Stimulated activated memory B cell treated with anti-CD40 and anti-IgM and Interleukin-4, amounts not matched to agents 10 μg/mL and 1 μg/mL and 100 μg/mL, for 72 hours (primary cell): ENCODE results near the gene HSPA1B.
"Not testable (repeated sequence)": the region's sequence is repeated elsewhere in the genome, so short reads cannot be mapped to it uniquely, and the experiment has no call there.

Experiments used
- ATAC-seq: fragments of 150-1000 bp; cut with Tn5 transposase; 2 replicates; pipeline ENCODE4 v1.10.0; 2021
- H3K27ac Mint-ChIP-seq: one replicate; pipeline ENCODE4 v1.8.0; 2022; ENCODE audit warnings: mild to moderate bottlenecking, mixed read lengths
- H3K27me3 Mint-ChIP-seq: one replicate; pipeline ENCODE4 v1.8.0; 2022; ENCODE audit warnings: mixed read lengths
- H3K36me3 Mint-ChIP-seq: one replicate; pipeline ENCODE4 v1.8.0; 2022; ENCODE audit warnings: mixed read lengths
- H3K4me1 Mint-ChIP-seq: one replicate; pipeline ENCODE4 v1.8.0; 2022; ENCODE audit warnings: mixed read lengths
- H3K4me3 Mint-ChIP-seq: one replicate; pipeline ENCODE4 v1.8.0; 2022; ENCODE audit warnings: mild to moderate bottlenecking, moderate library complexity, mixed read lengths
- H3K9me3 Mint-ChIP-seq: one replicate; pipeline ENCODE4 v1.8.0; 2022; ENCODE audit warnings: mixed read lengths

The HSPA1B gene

DNA sequence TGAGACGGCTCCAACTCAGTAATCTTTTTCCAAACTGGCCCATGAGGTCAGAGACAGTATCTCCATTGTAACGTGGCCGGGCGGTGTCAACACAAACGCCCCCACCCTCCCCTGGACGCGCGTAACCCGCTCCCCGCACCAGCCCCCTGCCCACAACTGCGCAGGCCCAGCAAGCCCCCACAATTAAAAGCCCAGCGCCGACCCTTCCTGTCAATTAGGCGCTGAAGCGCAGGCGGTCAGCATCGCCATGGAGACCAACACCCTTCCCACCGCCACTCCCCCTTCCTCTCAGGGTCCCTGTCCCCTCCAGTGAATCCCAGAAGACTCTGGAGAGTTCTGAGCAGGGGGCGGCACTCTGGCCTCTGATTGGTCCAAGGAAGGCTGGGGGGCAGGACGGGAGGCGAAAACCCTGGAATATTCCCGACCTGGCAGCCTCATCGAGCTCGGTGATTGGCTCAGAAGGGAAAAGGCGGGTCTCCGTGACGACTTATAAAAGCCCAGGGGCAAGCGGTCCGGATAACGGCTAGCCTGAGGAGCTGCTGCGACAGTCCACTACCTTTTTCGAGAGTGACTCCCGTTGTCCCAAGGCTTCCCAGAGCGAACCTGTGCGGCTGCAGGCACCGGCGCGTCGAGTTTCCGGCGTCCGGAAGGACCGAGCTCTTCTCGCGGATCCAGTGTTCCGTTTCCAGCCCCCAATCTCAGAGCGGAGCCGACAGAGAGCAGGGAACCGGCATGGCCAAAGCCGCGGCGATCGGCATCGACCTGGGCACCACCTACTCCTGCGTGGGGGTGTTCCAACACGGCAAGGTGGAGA is 12.3 kb upstream of the HSPA1B start, which contains the start of the genes HSPA1A and HSPA1L:
Gene HSPA1A (plus strand): TSS at position 519 of the 814 bp plus-strand sequence. CDS start 214 bp downstream, at position 733.
Gene HSPA1L (minus strand): TSS at position 259 of the 814 bp plus-strand sequence. CDS start 3,311 bp downstream, outside the sequence.
- ATAC-seq = peak; percentile 82
- Mint-ChIP-seq H3K9me3 (no peaks in the 10 kb centered on the region), H3K27ac (peak within 1 kb of the TSS; percentile 91), H3K36me3 (peaks cover 4% of the 10 kb centered on the region), H3K27me3 (no peaks in the 10 kb centered on the region), H3K4me1 (peaks cover 34% of the 10 kb centered on the region), H3K4me3 (peak within 1 kb of the TSS; percentile 98)

DNA sequence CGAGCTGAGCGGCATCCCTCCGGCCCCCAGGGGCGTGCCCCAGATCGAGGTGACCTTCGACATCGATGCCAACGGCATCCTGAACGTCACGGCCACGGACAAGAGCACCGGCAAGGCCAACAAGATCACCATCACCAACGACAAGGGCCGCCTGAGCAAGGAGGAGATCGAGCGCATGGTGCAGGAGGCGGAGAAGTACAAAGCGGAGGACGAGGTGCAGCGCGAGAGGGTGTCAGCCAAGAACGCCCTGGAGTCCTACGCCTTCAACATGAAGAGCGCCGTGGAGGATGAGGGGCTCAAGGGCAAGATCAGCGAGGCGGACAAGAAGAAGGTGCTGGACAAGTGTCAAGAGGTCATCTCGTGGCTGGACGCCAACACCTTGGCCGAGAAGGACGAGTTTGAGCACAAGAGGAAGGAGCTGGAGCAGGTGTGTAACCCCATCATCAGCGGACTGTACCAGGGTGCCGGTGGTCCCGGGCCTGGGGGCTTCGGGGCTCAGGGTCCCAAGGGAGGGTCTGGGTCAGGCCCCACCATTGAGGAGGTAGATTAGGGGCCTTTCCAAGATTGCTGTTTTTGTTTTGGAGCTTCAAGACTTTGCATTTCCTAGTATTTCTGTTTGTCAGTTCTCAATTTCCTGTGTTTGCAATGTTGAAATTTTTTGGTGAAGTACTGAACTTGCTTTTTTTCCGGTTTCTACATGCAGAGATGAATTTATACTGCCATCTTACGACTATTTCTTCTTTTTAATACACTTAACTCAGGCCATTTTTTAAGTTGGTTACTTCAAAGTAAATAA is 10.2 kb upstream of the HSPA1B start:
- H3K36me3 Mint-ChIP-seq, H3K27me3 Mint-ChIP-seq, H3K9me3 Mint-ChIP-seq: not testable (repeated sequence)
- Mint-ChIP-seq H3K4me1 (peaks cover 45% of the 10 kb centered on the region), H3K27ac (peak overlapping the region; percentile 47), H3K4me3 (peak overlapping the region; percentile 79)
- ATAC-seq = peak; percentile 1

DNA sequence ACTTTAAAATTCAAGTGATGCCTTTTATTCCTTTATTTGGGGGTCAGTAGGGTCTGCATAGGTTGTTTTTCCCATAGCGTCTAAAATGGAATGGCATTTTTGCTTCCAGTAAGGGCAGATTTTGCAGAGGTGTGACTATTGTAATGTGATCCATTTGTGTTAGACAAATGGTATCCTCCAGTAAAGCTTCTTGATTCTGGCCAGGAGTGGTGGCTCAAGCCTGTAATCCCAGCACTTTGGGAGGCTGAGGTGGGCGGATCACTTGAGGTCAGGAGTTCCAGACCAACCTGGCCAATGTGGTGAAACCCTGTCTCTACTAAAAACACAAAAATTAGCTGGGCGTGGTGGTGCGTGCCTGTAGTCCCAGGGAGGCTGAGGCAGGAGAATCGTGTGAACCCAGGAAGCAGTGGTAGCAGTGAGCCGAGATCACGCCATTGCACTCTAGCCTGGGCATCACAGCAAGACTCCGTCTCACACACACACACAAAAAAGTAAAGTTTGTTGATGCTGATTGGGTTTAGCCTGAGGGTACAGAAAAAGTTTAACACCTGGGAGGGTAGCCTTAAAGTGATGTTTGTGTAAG is 9.5 kb upstream of the HSPA1B start:
- not testable (repeated sequence) for H3K9me3 Mint-ChIP-seq, ATAC-seq, H3K36me3 Mint-ChIP-seq, H3K27me3 Mint-ChIP-seq
- H3K27ac Mint-ChIP-seq = peak overlapping the region; percentile 47
- H3K4me1 Mint-ChIP-seq = peaks cover 45% of the 10 kb centered on the region
- H3K4me3 Mint-ChIP-seq = peak overlapping the region; percentile 79

DNA sequence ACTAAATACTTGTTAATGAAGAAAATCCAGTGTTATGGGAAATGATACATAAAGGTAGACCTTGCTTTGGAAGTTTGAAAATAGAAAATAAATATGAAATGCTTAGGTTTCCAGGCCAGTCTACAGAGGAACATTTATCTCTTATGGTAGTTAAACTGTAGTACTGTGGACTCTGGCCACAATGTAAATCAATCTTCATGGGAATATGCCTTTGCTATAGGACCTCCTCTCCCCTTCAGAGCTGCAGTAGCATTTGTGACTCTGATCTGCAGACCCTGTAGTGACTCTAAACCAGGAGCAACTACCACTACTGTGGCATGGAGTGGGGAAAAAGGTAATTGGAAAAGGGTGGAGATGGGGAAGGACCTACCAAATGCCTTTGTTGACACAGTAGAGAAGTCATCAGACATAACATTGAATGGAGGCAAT is 7.7 kb upstream of the HSPA1B start:
- Mint-ChIP-seq H3K4me1 (peaks cover 45% of the 10 kb centered on the region), H3K9me3 (no peaks in the 10 kb centered on the region), H3K4me3 (no peak overlapping the region), H3K27ac (no peak overlapping the region), H3K27me3 (no peaks in the 10 kb centered on the region), H3K36me3 (no peaks in the 10 kb centered on the region)
- ATAC-seq = no peak

DNA sequence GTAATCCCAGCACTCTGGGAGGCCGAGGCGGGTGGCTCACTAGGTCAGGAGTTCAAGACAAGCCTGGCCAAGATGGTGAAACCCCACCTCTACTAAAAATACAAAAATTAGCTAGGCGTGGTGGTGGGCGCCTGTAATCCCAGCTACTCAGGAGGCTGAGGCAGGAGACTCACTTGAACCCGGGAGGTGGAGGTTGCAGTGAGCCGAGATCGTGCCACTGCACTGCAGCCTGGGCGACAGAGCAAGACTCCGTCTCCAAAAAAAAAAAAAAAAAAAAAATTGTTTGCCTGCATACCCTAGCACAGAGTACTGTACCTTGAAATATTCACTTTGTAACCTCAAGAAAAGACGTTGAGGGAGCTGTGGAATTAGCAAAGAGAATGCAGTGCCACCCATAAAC is 7.1 kb upstream of the HSPA1B start:
- Mint-ChIP-seq H3K4me3 (peak overlapping the region; percentile 95), H3K27ac (peak overlapping the region; percentile 93), H3K4me1 (peaks cover 50% of the 10 kb centered on the region)
- ATAC-seq, H3K36me3 Mint-ChIP-seq, H3K27me3 Mint-ChIP-seq, H3K9me3 Mint-ChIP-seq: not testable (repeated sequence)

DNA sequence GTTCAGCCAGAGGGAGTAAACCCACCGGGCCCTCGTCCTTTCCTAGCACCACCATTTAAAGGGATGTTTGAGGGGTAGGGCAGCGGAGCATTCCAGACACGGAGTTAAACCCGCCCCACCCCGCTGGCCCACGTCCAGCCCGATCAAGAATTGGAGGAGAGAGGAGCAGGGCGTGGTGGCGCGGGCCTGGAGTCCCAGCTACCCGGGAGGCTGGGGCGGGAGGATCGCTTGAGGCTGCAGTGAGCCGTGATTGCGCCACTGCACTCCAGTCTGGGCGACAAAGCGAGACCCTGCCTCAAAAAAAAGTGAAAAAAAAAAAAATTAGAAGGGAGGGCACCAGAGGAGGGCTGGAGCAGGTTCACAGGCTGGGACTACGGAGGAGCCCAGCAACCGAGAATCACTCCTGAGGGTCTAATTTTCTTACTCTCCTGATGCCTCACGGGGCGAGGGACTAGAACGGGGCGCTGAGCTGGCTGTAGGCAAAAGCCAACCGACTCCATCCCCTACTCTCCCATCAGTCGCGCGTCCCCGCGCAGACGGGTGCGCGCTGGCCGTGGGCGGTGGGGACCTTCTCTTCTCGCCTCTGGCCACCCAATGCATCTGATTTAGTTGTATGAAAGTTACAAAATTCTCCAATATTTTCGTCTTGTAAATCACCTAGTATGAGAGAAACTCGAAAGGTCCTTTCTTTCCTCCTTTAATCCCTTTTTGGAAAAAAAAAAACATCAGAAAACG is 6.1 kb upstream of the HSPA1B start:
- Mint-ChIP-seq H3K4me1 (peaks cover 60% of the 10 kb centered on the region), H3K27ac (peak overlapping the region; percentile 93), H3K9me3 (no peaks in the 10 kb centered on the region), H3K27me3 (no peaks in the 10 kb centered on the region), H3K4me3 (peak overlapping the region; percentile 95), H3K36me3 (no peaks in the 10 kb centered on the region)
- ATAC-seq = peak; percentile 79

DNA sequence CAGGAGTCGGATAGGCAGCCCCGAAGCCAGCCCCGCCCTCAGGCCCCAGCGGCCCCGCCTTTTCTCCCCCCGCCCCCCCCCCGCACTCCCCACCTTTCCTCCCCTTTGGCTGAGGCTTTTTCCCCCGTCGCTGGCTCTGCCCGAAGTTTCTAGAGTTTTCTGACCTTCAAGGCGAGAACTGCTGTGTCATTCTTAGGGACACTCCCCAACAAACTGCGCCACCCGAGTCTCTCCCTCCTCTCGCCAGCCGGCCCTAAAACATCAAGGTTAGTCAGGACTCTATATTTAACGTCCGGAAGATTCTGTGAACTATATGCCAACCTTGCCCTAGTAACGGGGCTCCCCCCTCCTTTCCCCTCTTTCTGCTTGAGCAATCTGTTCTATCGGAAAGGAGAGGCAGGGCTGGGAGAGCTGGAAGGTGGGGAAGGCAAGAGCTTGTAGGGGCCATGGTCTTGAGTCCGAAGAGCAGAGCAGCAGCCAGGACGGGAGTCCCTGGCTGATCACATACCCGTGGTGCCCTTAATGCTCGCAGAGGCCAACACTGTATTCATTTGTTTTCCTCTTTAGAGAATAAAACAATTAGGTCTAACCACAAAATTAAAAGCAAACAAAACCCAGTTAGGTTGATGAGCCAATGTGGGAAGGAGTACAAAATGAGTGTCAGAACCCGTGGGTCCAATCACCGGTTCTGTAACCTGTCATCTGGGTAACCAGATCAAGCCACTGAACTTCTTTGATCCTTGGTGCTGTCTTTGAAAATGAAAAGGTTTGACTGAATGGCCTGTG is 5.3 kb upstream of the HSPA1B start:
- Mint-ChIP-seq H3K27me3 (no peaks in the 10 kb centered on the region), H3K9me3 (no peaks in the 10 kb centered on the region), H3K27ac (peak overlapping the region; percentile 93), H3K4me1 (peaks cover 58% of the 10 kb centered on the region), H3K4me3 (peak overlapping the region; percentile 95), H3K36me3 (no peaks in the 10 kb centered on the region)
- peak; percentile 76 for ATAC-seq

DNA sequence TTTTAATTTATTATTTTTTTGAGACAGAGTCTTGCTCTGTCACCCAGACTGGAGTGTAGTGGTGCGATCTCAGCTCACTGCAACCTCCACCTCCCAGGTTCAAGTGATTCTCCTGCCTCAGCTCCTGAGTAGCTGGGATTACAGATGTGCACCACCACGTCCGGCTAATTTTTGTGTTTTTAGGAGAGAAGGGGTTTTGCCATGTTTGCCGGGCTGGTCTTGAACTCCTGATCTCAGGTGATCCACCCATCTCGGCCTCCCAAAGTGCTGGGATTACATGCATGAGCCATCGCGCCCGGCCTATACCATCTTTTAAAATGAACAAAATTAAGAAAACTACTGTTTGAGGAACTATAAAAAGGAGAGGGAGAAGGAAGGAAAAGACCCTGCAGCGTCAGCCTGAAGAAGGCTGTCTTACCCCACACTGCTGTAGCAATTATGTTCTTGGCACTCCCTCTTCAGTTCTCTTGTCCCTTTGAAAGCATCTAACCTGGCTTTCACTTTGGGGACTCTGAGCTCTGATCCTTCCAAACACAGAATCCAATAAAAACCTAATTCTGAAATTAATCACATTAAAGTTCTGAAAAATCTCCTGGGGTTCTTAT is 3.8 kb upstream of the HSPA1B start:
- H3K9me3 Mint-ChIP-seq, ATAC-seq, H3K36me3 Mint-ChIP-seq, H3K27me3 Mint-ChIP-seq: not testable (repeated sequence)
- H3K4me1 Mint-ChIP-seq = peaks cover 46% of the 10 kb centered on the region
- peak overlapping the region; percentile 93 for H3K27ac Mint-ChIP-seq
- H3K4me3 Mint-ChIP-seq = peak overlapping the region; percentile 46

DNA sequence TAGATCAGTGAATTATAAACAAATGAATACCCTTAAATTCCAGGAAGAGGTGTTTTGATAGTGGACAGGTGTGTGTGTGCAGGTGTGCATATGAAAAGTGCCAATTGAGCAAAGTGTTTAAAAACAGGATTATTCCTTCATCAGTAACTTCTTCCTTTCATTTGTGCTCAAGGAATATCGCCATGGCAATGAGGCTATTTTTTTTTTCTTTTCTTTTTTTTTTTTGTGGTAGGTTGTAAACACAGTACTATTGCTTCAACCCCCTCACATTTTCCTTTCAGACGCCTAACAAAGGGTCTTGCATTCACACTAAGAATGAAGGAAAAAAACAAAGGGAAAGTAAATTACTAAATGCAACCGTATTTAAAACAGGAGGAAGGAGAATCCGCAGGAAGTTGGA is 2.0 kb upstream of the HSPA1B start:
- ATAC-seq = no peak
- H3K4me1 Mint-ChIP-seq = peaks cover 56% of the 10 kb centered on the region
- H3K4me3 Mint-ChIP-seq = peak overlapping the region; percentile 12
- H3K27me3 Mint-ChIP-seq = no peaks in the 10 kb centered on the region
- H3K9me3 Mint-ChIP-seq = no peaks in the 10 kb centered on the region
- H3K27ac Mint-ChIP-seq = peak overlapping the region; percentile 93
- H3K36me3 Mint-ChIP-seq = no peaks in the 10 kb centered on the region

DNA sequence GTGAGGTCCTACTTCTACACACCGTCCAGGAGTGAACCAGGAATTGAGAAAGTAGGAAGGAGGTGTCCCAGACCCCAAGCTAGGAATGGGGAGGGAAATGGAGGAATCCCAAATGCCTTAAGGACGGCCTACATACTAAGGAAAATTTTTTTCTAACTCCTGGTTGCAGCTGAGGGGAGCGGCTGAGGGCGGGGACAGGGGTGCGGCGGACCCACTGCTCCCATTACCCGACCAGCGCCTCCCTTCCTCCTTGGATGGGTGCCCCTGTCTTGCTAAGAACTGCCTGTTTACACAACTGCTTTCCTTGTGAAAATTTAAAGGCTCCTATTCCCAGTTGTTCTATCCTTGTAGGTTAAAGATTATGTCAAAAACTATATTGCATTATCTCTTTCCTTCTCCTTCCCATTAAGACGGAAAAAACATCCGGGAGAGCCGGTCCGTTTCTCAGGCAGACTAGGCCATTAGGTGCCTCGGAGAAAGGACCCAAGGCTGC is 699 bp upstream of the HSPA1B start:
- peak overlapping the region; percentile 93 for H3K27ac Mint-ChIP-seq
- peak; percentile 37 for ATAC-seq
- peaks cover 53% of the 10 kb centered on the region for H3K4me1 Mint-ChIP-seq
- no peaks in the 10 kb centered on the region for H3K27me3 Mint-ChIP-seq
- H3K9me3 Mint-ChIP-seq = no peaks in the 10 kb centered on the region
- H3K36me3 Mint-ChIP-seq = no peaks in the 10 kb centered on the region
- peak overlapping the region; percentile 78 for H3K4me3 Mint-ChIP-seq

DNA sequence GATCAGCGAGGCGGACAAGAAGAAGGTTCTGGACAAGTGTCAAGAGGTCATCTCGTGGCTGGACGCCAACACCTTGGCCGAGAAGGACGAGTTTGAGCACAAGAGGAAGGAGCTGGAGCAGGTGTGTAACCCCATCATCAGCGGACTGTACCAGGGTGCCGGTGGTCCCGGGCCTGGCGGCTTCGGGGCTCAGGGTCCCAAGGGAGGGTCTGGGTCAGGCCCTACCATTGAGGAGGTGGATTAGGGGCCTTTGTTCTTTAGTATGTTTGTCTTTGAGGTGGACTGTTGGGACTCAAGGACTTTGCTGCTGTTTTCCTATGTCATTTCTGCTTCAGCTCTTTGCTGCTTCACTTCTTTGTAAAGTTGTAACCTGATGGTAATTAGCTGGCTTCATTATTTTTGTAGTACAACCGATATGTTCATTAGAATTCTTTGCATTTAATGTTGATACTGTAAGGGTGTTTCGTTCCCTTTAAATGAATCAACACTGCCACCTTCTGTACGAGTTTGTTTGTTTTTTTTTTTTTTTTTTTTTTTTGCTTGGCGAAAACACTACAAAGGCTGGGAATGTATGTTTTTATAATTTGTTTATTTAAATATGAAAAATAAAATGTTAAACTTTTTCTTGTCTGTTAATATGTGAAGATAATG is 2.2 kb downstream of the HSPA1B start:
- ATAC-seq = no peak
- Mint-ChIP-seq H3K4me1 (peaks cover 30% of the 10 kb centered on the region), H3K27ac (peak overlapping the region; percentile 89), H3K27me3 (no peaks in the 10 kb centered on the region), H3K4me3 (peak overlapping the region; percentile 95), H3K36me3 (peaks cover 1% of the 10 kb centered on the region), H3K9me3 (no peaks in the 10 kb centered on the region)

DNA sequence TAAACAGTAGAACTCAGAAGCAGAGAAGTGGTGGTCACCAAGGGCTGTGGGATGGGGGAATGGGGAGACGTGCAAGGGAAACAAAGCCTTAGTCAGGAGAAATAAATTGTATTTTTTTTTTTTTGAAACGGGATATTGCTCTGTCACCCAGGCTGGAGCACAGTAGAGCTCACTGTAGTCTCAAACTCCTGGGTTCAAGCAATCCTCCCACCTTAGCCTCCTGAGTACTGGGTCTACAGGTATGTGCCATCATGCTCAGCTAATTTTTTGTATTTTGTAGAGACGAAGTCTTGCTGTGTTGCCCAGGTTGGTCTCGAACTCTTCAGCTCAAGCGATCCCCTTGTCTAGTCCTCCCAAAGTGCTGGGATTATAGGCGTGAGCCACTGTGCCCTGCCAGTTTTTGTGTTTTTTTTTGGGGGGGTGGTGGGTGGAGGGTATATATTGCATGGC is 3.4 kb downstream of the HSPA1B start:
- Mint-ChIP-seq H3K27me3 (no peaks in the 10 kb centered on the region), H3K9me3 (no peaks in the 10 kb centered on the region), H3K27ac (peak overlapping the region; percentile 89), H3K36me3 (peaks cover 11% of the 10 kb centered on the region), H3K4me3 (peak overlapping the region; percentile 95), H3K4me1 (peaks cover 22% of the 10 kb centered on the region)
- no peak for ATAC-seq
